CD14-positive monocyte (primary cell): ENCODE results near the gene UBE2QL1. TPM values are rescaled to one million over a fixed set of nuclear protein-coding genes. Genes with fewer than 3 reads are reported as not detected.

Source experiments
- DNase-seq, 3 donors: peaks; one replicate each; pipeline ENCODE4 v3.0.0-alpha.2; 2011 to 2022
- H2AFZ ChIP-seq: 2 replicates; pipeline ENCODE4 v1.6.0; 2012; ENCODE audit warnings: mild to moderate bottlenecking, low read depth, low read length, inconsistent platforms; ENCODE audit not compliant: insufficient read depth, poor library complexity, severe bottlenecking
- H3K27ac ChIP-seq, 2 donors: 1 replicate in 1 of 2; 2 replicates in 1 of 2; pipeline ENCODE4 v1.5.1; 2012 to 2013; ENCODE audit warnings: low read length in 2 of 2, control low read depth in 1 of 2, inconsistent platforms in 1 of 2, low read depth in 1 of 2, mild to moderate bottlenecking in 1 of 2
- H3K27me3 ChIP-seq, 2 donors: one replicate each; pipeline versions ENCODE4 v1.6.0 to v1.6.1; 2011 to 2013; ENCODE audit warnings: low read length in 2 of 2; ENCODE audit not compliant: control insufficient read depth in 2 of 2, insufficient read depth in 2 of 2
- H3K36me3 ChIP-seq, 2 donors: replicated peaks in 1 of 2; 1 replicate in 1 of 2; 2 replicates in 1 of 2; pipeline versions ENCODE4 v1.5.1 to v1.6.1; 2012 to 2013; ENCODE audit warnings: low read length in 2 of 2, control low read depth in 1 of 2, inconsistent platforms in 1 of 2, mild to moderate bottlenecking in 1 of 2; ENCODE audit not compliant: insufficient read depth in 2 of 2, control insufficient read depth in 1 of 2
- H3K4me1 ChIP-seq, 2 donors: 1 replicate in 1 of 2; 2 replicates in 1 of 2; pipeline versions ENCODE4 v1.5.1 to v1.6.1; 2012 to 2013; ENCODE audit warnings: low read length in 2 of 2, control low read depth in 1 of 2, inconsistent platforms in 1 of 2, mild to moderate bottlenecking in 1 of 2, moderate library complexity in 1 of 2; ENCODE audit not compliant: insufficient read depth in 2 of 2, control insufficient read depth in 1 of 2
- H3K4me2 ChIP-seq: replicated peaks from 2 replicates; pipeline ENCODE3; 2012; ENCODE audit warnings: low read length, moderate library complexity, mild to moderate bottlenecking; ENCODE audit not compliant: poor library complexity, severe bottlenecking; ENCODE audit errors: extremely low read depth
- H3K4me3 ChIP-seq, 3 experiments: fragments of 200-600 bp in 1 of 3; sonication (generic) in 1 of 3; replicated peaks in 1 of 3; 1 replicate in 2 of 3; 2 replicates in 1 of 3; pipeline ENCODE4 v1.5.1; 2011 to 2013; ENCODE audit warnings: low read length in 3 of 3, mild to moderate bottlenecking in 3 of 3, control low read depth in 2 of 3, low read depth in 2 of 3, inconsistent platforms in 1 of 3, moderate library complexity in 1 of 3
- H3K79me2 ChIP-seq: 2 replicates; pipeline ENCODE4 v1.6.0; 2012; ENCODE audit warnings: mild to moderate bottlenecking, control low read depth, inconsistent platforms, low read length, moderate library complexity; ENCODE audit not compliant: insufficient read depth
- H3K9ac ChIP-seq: 2 replicates; pipeline ENCODE4 v1.6.0; 2017; ENCODE audit warnings: low read length, mild to moderate bottlenecking; ENCODE audit not compliant: insufficient read depth, poor library complexity, severe bottlenecking
- H3K9me3 ChIP-seq, 2 donors: replicated peaks in 1 of 2; 1 replicate in 1 of 2; 2 replicates in 1 of 2; pipeline versions ENCODE4 v1.5.1 to v1.6.1; 2012 to 2013; ENCODE audit warnings: low read length in 2 of 2, control low read depth in 1 of 2; ENCODE audit not compliant: control insufficient read depth in 1 of 2, insufficient read depth in 1 of 2
- H4K20me1 ChIP-seq: 2 replicates; pipeline ENCODE4 v1.6.0; 2012; ENCODE audit warnings: mild to moderate bottlenecking, low read length, control low read depth, moderate library complexity; ENCODE audit not compliant: insufficient read depth
- H3K27ac Mint-ChIP-seq, 7 donors: one replicate each; pipeline ENCODE4 v1.8.0; 2020; ENCODE audit warnings: mild to moderate bottlenecking in 7 of 7, mixed read lengths in 7 of 7, moderate library complexity in 6 of 7, inconsistent platforms in 2 of 7
- H3K27me3 Mint-ChIP-seq, 3 donors: one replicate each; pipeline ENCODE4 v1.8.0; 2021 to 2022; ENCODE audit warnings: low read depth in 3 of 3, mild to moderate bottlenecking in 3 of 3, mixed read lengths in 3 of 3, moderate library complexity in 3 of 3, inconsistent platforms in 1 of 3
- H3K36me3 Mint-ChIP-seq, 2 donors: one replicate each; pipeline ENCODE4 v1.8.0; 2020; ENCODE audit warnings: mixed read lengths in 2 of 2, inconsistent platforms in 1 of 2, mild to moderate bottlenecking in 1 of 2
- H3K4me1 Mint-ChIP-seq: one replicate; pipeline ENCODE4 v1.8.0; 2020; ENCODE audit warnings: mild to moderate bottlenecking, mixed read lengths
- H3K4me3 Mint-ChIP-seq, 2 donors: one replicate each; pipeline ENCODE4 v1.8.0; 2020; ENCODE audit warnings: mild to moderate bottlenecking in 2 of 2, mixed read lengths in 2 of 2, moderate library complexity in 1 of 2
- H3K9me3 Mint-ChIP-seq, 7 donors: one replicate each; pipeline ENCODE4 v1.8.0; 2020 to 2022; ENCODE audit warnings: mixed read lengths in 7 of 7, mild to moderate bottlenecking in 6 of 7, moderate library complexity in 6 of 7, inconsistent platforms in 2 of 7
- WGBS: methylation state at CpG from one replicate; pipeline ENCODE4 v1.1.5; 2013; ENCODE audit warnings: missing lambda C conversion rate; ENCODE audit not compliant: insufficient coverage; 5-methylcytosine and 5-hydroxymethylcytosine counted together
- intact Hi-C, 2 donors: fragments of 100-400 bp; cut with micrococcal nuclease; formaldehyde crosslinking; loops; one replicate each; pipeline versions ENCODE4 v1.15.0 to v1.15.1; 2023
- polyA plus RNA-seq, 3 donors: library from polyadenylated mRNA; depleted of rRNA in 1 of 3; unstranded in 2 of 3; stranded (reverse) in 1 of 3; fragments of 300-500 nt in 2 of 3; fragments of >200 nt in 1 of 3; fragmentation: Illumina TruSeq in 2 of 3; gene quantifications; 1 replicate in 2 of 3; 2 replicates in 1 of 3; pipeline ENCODE4 v1.2.3, GENCODE V29; 2012 to 2021
- TF ChIP-seq, protein P1 (sequence below): fragments of 200-600 bp; IDR thresholded peaks from one replicate; pipeline ENCODE4 v1.8.0; 2022; ENCODE audit warnings: antibody characterized with exemption, mild to moderate bottlenecking

UBE2QL1 gene
- polyA plus RNA-seq, 3 donors: not detected

DNA sequence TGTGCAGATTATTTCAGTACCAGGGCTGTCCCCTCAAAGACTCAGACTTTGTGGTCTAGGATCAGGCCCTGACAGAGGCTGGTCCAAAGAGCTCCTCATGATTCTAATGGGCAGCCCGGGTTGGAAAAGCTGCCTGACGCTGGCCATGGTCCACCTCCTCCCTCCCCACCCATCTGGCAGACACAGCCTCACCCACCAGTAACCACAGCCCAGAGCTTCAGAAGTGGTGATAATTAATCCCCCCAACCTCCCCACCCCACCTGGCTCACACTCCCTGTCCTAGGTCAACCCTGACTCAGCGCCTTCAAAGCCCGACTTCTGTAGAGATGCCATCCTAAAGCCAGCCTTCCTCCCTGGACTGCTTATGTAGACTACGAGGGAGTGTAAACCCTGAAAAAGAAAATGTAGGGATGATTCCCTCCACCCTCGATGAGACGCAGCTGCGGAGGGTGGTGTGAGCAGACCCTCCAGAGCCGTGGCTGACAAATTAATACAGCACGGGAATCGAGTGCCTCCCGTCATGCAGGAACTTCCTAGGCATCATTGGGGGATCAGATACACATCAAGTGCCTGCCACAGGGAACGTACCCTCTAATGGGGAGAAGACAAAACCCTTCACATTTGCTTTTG lies 7.0 kb downstream of the UBE2QL1 start:
- H3K27ac Mint-ChIP-seq: no peak overlapping the region
- no peaks in the 10 kb centered on the region for H3K4me1 ChIP-seq
- TF ChIP-seq, protein P1, sequence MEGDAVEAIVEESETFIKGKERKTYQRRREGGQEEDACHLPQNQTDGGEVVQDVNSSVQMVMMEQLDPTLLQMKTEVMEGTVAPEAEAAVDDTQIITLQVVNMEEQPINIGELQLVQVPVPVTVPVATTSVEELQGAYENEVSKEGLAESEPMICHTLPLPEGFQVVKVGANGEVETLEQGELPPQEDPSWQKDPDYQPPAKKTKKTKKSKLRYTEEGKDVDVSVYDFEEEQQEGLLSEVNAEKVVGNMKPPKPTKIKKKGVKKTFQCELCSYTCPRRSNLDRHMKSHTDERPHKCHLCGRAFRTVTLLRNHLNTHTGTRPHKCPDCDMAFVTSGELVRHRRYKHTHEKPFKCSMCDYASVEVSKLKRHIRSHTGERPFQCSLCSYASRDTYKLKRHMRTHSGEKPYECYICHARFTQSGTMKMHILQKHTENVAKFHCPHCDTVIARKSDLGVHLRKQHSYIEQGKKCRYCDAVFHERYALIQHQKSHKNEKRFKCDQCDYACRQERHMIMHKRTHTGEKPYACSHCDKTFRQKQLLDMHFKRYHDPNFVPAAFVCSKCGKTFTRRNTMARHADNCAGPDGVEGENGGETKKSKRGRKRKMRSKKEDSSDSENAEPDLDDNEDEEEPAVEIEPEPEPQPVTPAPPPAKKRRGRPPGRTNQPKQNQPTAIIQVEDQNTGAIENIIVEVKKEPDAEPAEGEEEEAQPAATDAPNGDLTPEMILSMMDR: no peak
- no peak overlapping the region for H3K27ac ChIP-seq
- DNase-seq: no peak
- H3K27me3 ChIP-seq: peaks cover 11 to 18% of the 10 kb centered on the region in 2 donors
- no peaks in the 10 kb centered on the region for H4K20me1 ChIP-seq
- H3K9ac ChIP-seq: no peak overlapping the region
- no peaks in the 10 kb centered on the region for H3K79me2 ChIP-seq
- no peaks in the 10 kb centered on the region for H3K4me1 Mint-ChIP-seq
- no peak overlapping the region for H3K4me2 ChIP-seq
- H3K4me3 ChIP-seq: no peak overlapping the region
- intact Hi-C loops: no loop called here
- H3K36me3 ChIP-seq: no peaks in the 10 kb centered on the region
- H3K27me3 Mint-ChIP-seq: peaks cover 27 to 39% (median 29%) of the 10 kb centered on the region in 3 donors
- WGBS: 92% methylated on average over 10 of the region's 13 CpGs
- no peak overlapping the region for H3K4me3 Mint-ChIP-seq
- no peak overlapping the region for H2AFZ ChIP-seq
- peaks cover 0 to 2% (median 0%) of the 10 kb centered on the region in 7 donors for H3K9me3 Mint-ChIP-seq
- no peaks in the 10 kb centered on the region for H3K9me3 ChIP-seq
- H3K36me3 Mint-ChIP-seq: no peaks in the 10 kb centered on the region

DNA sequence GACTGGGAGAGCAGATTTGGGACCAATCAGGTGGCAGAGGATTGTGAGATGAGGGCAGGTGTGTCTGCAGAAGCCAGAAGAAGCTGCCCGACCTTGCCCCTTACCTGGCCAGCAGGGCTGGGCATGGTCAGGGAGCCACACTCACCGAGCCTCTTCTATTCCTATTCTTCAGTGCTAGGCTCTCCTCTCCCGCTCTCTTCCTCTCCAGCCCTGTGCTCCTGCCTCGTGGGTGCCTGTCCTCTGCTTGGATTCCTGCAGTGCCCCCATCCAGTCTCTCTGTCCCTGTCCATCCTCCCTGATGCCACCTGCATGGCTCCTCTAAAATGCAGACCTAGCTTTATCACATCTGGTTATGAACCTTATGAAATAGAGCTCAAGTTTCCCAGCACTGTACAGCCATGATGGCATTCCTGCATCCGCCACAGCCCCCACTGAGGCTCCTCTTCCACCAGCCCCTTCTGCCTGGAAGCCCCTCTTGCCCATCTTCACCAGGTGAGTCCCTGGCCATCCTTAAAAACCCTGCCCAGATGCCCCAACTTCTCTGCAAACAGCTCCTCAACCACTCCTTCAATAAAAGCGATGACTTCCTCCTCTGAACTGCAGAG lies 8.2 kb downstream of the UBE2QL1 start:
- Histone ChIP-seq H3K27me3 (peaks cover under 1 to 6% of the 10 kb centered on the region in 2 donors), H4K20me1 (no peaks in the 10 kb centered on the region), H3K4me1 (no peaks in the 10 kb centered on the region), H2AFZ (no peak overlapping the region), H3K27ac (no peak overlapping the region), H3K4me3 (no peak overlapping the region), H3K4me2 (no peak overlapping the region), H3K9ac (no peak overlapping the region), H3K79me2 (no peaks in the 10 kb centered on the region), H3K36me3 (no peaks in the 10 kb centered on the region), H3K9me3 (no peaks in the 10 kb centered on the region)
- H3K27ac Mint-ChIP-seq: no peak overlapping the region
- no peaks in the 10 kb centered on the region for H3K4me1 Mint-ChIP-seq
- DNase-seq: no peak
- H3K9me3 Mint-ChIP-seq: peaks cover 0 to 2% (median 0%) of the 10 kb centered on the region in 7 donors
- WGBS: 76% methylated on average over 5 of the region's 6 CpGs
- peaks cover 17 to 27% (median 18%) of the 10 kb centered on the region in 3 donors for H3K27me3 Mint-ChIP-seq
- TF ChIP-seq, protein P1: no peak
- intact Hi-C loops: no loop called here
- no peaks in the 10 kb centered on the region for H3K36me3 Mint-ChIP-seq
- peak overlapping the region in 1 of 2 donors; percentile 13 for H3K4me3 Mint-ChIP-seq
